H9 (cell line): Measurements from ENCODE around the gene SLC9A4. TPM values are rescaled to one million over a fixed set of nuclear protein-coding genes. Genes with fewer than 3 reads are reported as not detected.

Experiments used
- DNase-seq: peaks from one replicate; pipeline ENCODE4 v3.0.0-alpha.2; 2017
- H2AFZ ChIP-seq: one replicate; pipeline ENCODE4 v1.6.1; 2013; ENCODE audit warnings: mild to moderate bottlenecking, low read length, control low read depth, moderate library complexity
- H2AK5ac ChIP-seq: 2 replicates; pipeline ENCODE4 v1.6.1; 2013; ENCODE audit warnings: low read length, control low read depth, mixed read lengths; ENCODE audit not compliant: insufficient read length
- H2BK120ac ChIP-seq: one replicate; pipeline ENCODE4 v1.6.1; 2013; ENCODE audit warnings: low read depth, mild to moderate bottlenecking, low read length, control low read depth, inconsistent platforms; ENCODE audit not compliant: poor library complexity, severe bottlenecking
- H2BK12ac ChIP-seq: 2 replicates; pipeline ENCODE4 v1.6.1; 2013; ENCODE audit warnings: low read length, control low read depth, mixed read lengths, low read depth; ENCODE audit not compliant: insufficient read length
- H2BK15ac ChIP-seq: 2 replicates; pipeline ENCODE4 v1.6.1; 2013; ENCODE audit warnings: low read depth, low read length, control low read depth
- H2BK20ac ChIP-seq: one replicate; pipeline ENCODE4 v1.6.1; 2013; ENCODE audit warnings: low read depth, mild to moderate bottlenecking, low read length, control low read depth, inconsistent platforms; ENCODE audit not compliant: poor library complexity, severe bottlenecking
- H2BK5ac ChIP-seq: 2 replicates; pipeline ENCODE4 v1.6.1; 2013; ENCODE audit warnings: low read length, control low read depth, mixed read lengths; ENCODE audit not compliant: insufficient read length
- H3K14ac ChIP-seq: 2 replicates; pipeline ENCODE4 v1.6.1; 2013; ENCODE audit warnings: low read length, control low read depth; ENCODE audit not compliant: insufficient read depth
- H3K18ac ChIP-seq: 2 replicates; pipeline ENCODE4 v1.6.1; 2013; ENCODE audit warnings: low read depth, mild to moderate bottlenecking, mixed read lengths, low read length, control low read depth; ENCODE audit not compliant: insufficient read length
- H3K23ac ChIP-seq: 2 replicates; pipeline ENCODE4 v1.6.1; 2013; ENCODE audit warnings: low read length, control low read depth, mixed read lengths, low read depth; ENCODE audit not compliant: insufficient read length
- H3K23me2 ChIP-seq: 2 replicates; pipeline ENCODE4 v1.6.1; 2013; ENCODE audit warnings: low read depth, mild to moderate bottlenecking, mixed read lengths, low read length, control low read depth; ENCODE audit not compliant: insufficient read length, poor library complexity, severe bottlenecking
- H3K27ac ChIP-seq: 2 replicates; pipeline ENCODE4 v1.5.1; 2013; ENCODE audit warnings: low read length, control low read depth, mixed read lengths, low read depth; ENCODE audit not compliant: insufficient read length
- H3K27me3 ChIP-seq: 2 replicates; pipeline ENCODE4 v1.6.1; 2013; ENCODE audit warnings: low read length, control low read depth, inconsistent platforms; ENCODE audit not compliant: insufficient read depth
- H3K4ac ChIP-seq: 2 replicates; pipeline ENCODE4 v1.6.1; 2013; ENCODE audit warnings: low read depth, mild to moderate bottlenecking, control low read depth, inconsistent platforms, low read length, moderate library complexity
- H3K4me1 ChIP-seq: 2 replicates; pipeline ENCODE4 v1.6.1; 2013; ENCODE audit warnings: low read length, control low read depth, inconsistent platforms; ENCODE audit not compliant: insufficient read depth
- H3K4me2 ChIP-seq: 2 replicates; pipeline ENCODE4 v1.6.1; 2013; ENCODE audit warnings: low read length, control low read depth, mixed read lengths; ENCODE audit not compliant: insufficient read length, insufficient read depth
- H3K56ac ChIP-seq: 2 replicates; pipeline ENCODE4 v1.6.1; 2013; ENCODE audit warnings: low read depth, mild to moderate bottlenecking, mixed read lengths, low read length, control low read depth; ENCODE audit not compliant: insufficient read length
- H3K79me1 ChIP-seq: 2 replicates; pipeline ENCODE4 v1.6.1; 2013; ENCODE audit warnings: low read depth, mild to moderate bottlenecking, moderate library complexity, low read length, control low read depth, inconsistent platforms; ENCODE audit not compliant: insufficient read depth, poor library complexity, severe bottlenecking
- H3K79me2 ChIP-seq: 2 replicates; pipeline ENCODE4 v1.6.1; 2013; ENCODE audit warnings: low read length, control low read depth, inconsistent platforms; ENCODE audit not compliant: insufficient read depth
- H3K9ac ChIP-seq: 2 replicates; pipeline ENCODE4 v1.6.1; 2013; ENCODE audit warnings: low read length, control low read depth, mixed read lengths; ENCODE audit not compliant: insufficient read length; ENCODE audit errors: extremely low read depth
- H3K9me3 ChIP-seq: one replicate; pipeline ENCODE4 v1.6.1; 2013; ENCODE audit warnings: low read depth, low read length, inconsistent platforms; ENCODE audit not compliant: control insufficient read depth
- H3T11ph ChIP-seq: one replicate; pipeline ENCODE4 v1.6.1; 2013; ENCODE audit warnings: mild to moderate bottlenecking, low read length, control low read depth, inconsistent platforms
- H4K20me1 ChIP-seq: one replicate; pipeline ENCODE4 v1.6.1; 2013; ENCODE audit not compliant: control insufficient read depth, insufficient read length, insufficient read depth
- H4K5ac ChIP-seq: 2 replicates; pipeline ENCODE4 v1.6.1; 2013; ENCODE audit warnings: low read depth, mild to moderate bottlenecking, mixed read lengths, low read length, control low read depth; ENCODE audit not compliant: insufficient read length
- H4K8ac ChIP-seq: replicated peaks from 2 replicates; pipeline ENCODE4 v1.6.1; 2013; ENCODE audit warnings: low read length, control low read depth, mixed read lengths, low read depth; ENCODE audit not compliant: insufficient read length
- H4K91ac ChIP-seq: 2 replicates; pipeline ENCODE4 v1.6.1; 2013; ENCODE audit warnings: low read depth, mild to moderate bottlenecking, moderate library complexity, mixed read lengths, low read length, control low read depth; ENCODE audit not compliant: insufficient read length
- H3K27ac Mint-ChIP-seq, 3 experiments: 2 replicates in 2 of 3; 3 replicates in 1 of 3; pipeline ENCODE4 v1.8.0; 2020 to 2021; ENCODE audit warnings: mixed read lengths in 3 of 3, mild to moderate bottlenecking in 1 of 3, moderate library complexity in 1 of 3
- H3K27me3 Mint-ChIP-seq: 2 replicates; pipeline ENCODE4 v1.8.0; 2021; ENCODE audit warnings: low read depth, mild to moderate bottlenecking, moderate library complexity, mixed read lengths
- H3K36me3 Mint-ChIP-seq, 3 experiments: 2 replicates in 2 of 3; 3 replicates in 1 of 3; pipeline ENCODE4 v1.8.0; 2020 to 2021; ENCODE audit warnings: low read depth in 3 of 3, mixed read lengths in 3 of 3; ENCODE audit not compliant: insufficient read depth in 1 of 3
- H3K4me1 Mint-ChIP-seq, 2 experiments: 2 replicates each; pipeline ENCODE4 v1.8.0; 2020; ENCODE audit warnings: mixed read lengths in 2 of 2
- H3K4me3 Mint-ChIP-seq, 2 experiments: 2 replicates in 1 of 2; 3 replicates in 1 of 2; pipeline ENCODE4 v1.8.0; 2020 to 2021; ENCODE audit warnings: mild to moderate bottlenecking in 2 of 2, mixed read lengths in 2 of 2, moderate library complexity in 1 of 2
- H3K9me3 Mint-ChIP-seq, 2 experiments: 2 replicates in 1 of 2; 3 replicates in 1 of 2; pipeline ENCODE4 v1.8.0; 2020; ENCODE audit warnings: mild to moderate bottlenecking in 2 of 2, mixed read lengths in 2 of 2, moderate library complexity in 1 of 2
- CTCF ChIP-seq: fragments of 200-600 bp; sonication (generic); conservative IDR thresholded peaks from 3 replicates; pipeline ENCODE4 v1.8.0; 2021; ENCODE audit warnings: antibody characterized with exemption, mild to moderate bottlenecking
- WGBS: extraction: QIAGEN DNeasy Blood & Tissue Kit; methylation state at CpG from one replicate; pipeline ENCODE4 v1.1.7; 2013; ENCODE audit warnings: missing lambda C conversion rate, low lambda C conversion rate, mixed read lengths; ENCODE audit not compliant: insufficient read length; ENCODE audit errors: extremely low coverage; 5-methylcytosine and 5-hydroxymethylcytosine counted together
- total RNA-seq: library from RNA; stranded (reverse); gene quantifications from 2 replicates; pipeline ENCODE4 v1.2.1, GENCODE V29; 2021

The SLC9A4 gene
- total RNA-seq, 1 experiment from 2014 or later: not detected

- Histone ChIP-seq H3K4ac (no peak overlapping the region), H2BK120ac (no peak overlapping the region), H3K27ac (no peak overlapping the region), H2AFZ (no peak overlapping the region), H2AK5ac (no peak overlapping the region), H2BK15ac (no peak overlapping the region), H3K18ac (no peak overlapping the region), H3K9me3 (no peaks in the 10 kb centered on the region), H3K27me3 (no peaks in the 10 kb centered on the region), H3K79me2 (no peaks in the 10 kb centered on the region), H3K56ac (no peak overlapping the region), H3K14ac (no peak overlapping the region), H3K4me2 (no peak overlapping the region), H4K8ac (no peak overlapping the region), H3K23ac (no peak overlapping the region), H3K79me1 (no peaks in the 10 kb centered on the region), H2BK20ac (no peak overlapping the region), H4K20me1 (no peaks in the 10 kb centered on the region), H3K9ac (no peak overlapping the region), H3T11ph (no peak overlapping the region), H2BK12ac (no peak overlapping the region), H3K23me2 (no peaks in the 10 kb centered on the region), H4K5ac (no peak overlapping the region), H4K91ac (no peak overlapping the region), H2BK5ac (no peak overlapping the region), H3K4me1 (no peaks in the 10 kb centered on the region)
- Mint-ChIP-seq H3K36me3 (no peaks in the 10 kb centered on the region), H3K4me1 (no peaks in the 10 kb centered on the region; a peak in 1 of 4 replicates), H3K27ac (no peak overlapping the region), H3K9me3 (peaks cover 0 to 2% of the 10 kb centered on the region in 2 experiments; a peak in 2 of 5 replicates), H3K27me3 (no peaks in the 10 kb centered on the region), H3K4me3 (no peak overlapping the region)
- no peak for DNase-seq
- WGBS: no CpG with 5 or more reads among the region's 10 CpGs
- TF ChIP-seq CTCF: no peak
Observed at GRCh38 chr2:102505290-102505689, 32.3 kb downstream of the SLC9A4 start.
